ENCODE data around the gene NR2E3.

NR2E3 gene

DNA sequence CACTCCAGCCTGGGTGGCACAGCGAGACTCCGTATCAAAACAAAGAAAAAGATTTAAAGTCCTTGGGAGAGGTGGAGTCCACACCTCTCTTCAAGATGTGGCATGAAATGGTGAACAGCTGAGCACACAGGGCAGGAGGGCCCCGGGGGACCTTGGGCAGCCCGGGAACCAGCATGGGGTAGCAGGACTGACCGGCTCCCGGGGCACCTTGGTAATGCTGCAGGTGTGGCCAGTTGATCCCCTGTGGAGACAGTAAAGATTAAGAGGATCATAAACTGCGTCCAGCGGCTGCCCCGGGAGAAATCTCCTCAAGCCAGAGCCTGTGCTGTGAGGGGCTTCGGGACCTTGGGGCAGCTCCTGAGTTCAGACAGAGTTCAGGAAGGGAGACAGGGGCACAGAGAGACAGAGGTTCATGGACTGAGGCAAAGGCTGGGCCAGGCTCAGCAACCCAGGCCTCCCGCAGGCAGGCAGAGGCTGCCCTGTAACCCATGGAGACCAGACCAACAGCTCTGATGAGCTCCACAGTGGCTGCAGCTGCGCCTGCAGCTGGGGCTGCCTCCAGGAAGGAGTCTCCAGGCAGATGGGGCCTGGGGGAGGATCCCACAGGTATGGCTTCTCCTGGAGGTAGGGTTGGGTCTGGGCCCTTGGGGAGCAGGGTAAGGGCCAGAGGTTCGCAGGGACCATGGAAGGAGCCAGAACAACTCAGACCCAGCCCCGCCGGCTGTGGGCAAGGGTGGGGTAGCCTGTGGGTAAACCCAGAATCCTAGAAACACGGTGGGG is at the start of gene NR2E3:
Gene NR2E3 (plus strand): TSS at position 299 of the 780 bp plus-strand sequence. CDS start 190 bp downstream, at position 489.
- DNase-seq (ENCODE audit: low read depth, low spot score): peak; percentile 58

DNA sequence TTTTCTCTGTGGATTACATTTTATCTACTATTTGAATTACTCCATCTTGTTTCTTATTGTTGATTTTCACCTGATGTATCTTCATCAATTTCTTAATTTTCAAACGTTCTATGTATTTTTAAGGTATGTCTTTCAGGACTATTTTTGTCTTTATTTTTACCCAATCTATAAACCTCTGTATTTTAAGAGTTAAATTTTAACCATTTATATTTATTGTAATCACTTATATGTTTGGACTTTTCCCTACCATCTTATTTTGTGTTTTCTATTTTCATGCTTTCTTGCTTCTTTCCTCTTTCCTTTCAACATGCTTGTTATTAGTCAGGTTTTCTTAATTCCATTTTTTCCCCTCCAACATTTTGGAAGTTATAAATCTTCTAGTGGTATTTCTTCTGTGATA is 49.5 kb upstream of the NR2E3 start:
- no peak for DNase-seq (ENCODE audit: low read depth, low spot score)

DNA sequence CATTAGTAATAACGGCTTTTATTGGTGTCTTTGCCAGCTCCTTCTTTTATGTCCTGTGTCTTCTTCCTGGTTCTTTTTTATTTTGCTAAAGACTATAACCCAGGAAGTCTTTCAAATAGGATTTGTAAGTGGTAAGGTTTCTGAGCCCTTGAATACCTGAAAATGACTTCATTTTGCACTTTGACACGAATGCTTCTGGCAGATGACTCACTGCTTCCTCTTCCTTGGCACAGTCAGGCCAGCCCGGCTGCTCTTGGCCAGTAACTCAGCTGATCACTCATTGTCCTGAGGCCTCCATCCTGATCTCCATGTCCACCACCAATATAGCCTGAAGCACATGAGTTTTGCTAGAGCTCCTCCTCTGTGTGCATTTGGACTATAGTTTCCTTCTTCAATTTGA is 48.7 kb upstream of the NR2E3 start:
- no peak for DNase-seq (ENCODE audit: low read depth, low spot score)

DNA sequence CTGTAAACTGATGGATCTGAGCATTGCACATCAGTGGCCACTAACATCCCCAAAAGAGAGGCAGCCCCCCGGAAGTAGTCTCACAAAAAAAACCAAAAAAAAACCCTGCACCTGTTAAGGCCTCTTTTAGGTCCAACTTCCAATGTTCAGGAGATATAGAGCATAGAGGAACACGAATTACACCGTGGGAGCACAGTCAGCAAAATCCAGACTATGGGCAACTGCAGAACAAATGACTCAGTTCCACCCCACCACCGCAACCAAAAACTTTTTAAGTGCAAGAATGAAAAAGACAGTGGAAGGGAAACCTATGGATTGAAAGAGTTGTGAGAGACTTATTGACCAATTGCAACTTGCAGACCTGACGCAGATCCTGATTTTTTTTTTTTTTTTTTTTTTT is 42.2 kb upstream of the NR2E3 start:
- no peak for DNase-seq (ENCODE audit: low read depth, low spot score)

DNA sequence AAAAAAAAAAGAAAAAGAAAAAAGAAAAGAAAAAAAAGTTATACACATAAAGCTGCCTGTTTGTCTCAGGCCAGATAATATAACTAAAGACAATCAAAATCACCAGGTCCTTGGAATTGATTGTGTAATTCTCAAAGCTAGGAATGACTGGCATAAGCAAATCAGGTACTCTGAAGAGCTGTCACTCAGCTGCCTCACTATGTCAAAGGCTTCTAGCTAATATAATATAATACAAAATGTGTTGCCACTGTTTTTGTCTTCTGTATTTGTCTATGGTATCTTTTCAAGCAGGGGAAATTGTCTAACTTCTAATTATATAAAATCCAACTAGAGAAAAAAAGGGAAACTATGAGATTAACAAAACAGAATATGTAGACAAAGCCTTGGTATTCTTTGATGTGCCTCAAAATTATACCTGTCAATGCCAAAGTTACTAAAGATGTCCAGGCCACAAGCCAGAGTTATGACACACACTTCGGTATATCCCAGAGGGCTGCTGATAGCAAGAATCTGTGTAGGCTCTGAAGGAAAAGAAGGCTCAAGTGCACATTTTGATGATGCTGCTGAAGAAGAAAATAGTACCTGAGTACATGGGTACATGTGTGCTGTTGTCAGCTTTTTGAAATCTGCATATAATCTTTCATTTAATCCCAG is 37.0 kb upstream of the NR2E3 start:
- DNase-seq (ENCODE audit: low read depth, low spot score): no peak

DNA sequence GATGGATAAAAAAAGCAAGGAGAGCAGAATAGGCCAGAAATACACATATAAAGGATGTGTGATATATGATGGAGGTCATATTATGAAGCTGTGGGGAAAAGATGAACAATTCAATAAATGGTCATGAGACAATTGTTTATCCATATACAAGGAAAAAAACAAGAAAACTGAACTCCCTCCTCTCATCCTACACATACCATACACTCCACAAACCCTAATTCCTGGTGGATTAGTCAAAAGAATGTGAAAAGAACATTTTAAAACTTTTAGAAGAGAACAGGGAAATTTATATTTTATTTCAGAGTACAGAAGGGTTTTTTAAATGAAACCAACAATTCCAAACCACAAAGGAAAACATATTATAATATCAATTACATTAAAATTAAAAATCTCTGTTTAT is 34.5 kb upstream of the NR2E3 start:
- no peak for DNase-seq (ENCODE audit: low read depth, low spot score)

DNA sequence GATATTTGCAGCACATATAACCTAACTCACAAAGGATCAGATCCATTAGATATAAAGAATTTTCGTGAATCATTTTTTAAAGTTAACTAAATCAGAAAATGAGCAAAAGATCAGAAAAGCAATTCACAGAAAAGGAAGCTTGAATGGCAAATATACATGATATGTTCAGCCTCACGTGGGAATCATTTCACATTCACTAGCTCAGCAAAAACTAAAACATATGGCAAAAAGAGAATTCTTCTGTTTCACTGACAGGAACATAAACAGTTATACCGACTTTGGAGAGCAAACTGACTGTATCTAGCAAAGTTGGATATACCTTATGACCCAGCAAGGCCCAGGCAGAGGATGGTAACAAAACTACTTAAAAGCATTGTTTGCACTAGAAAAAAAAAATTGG is 34.0 kb upstream of the NR2E3 start:
- no peak for DNase-seq (ENCODE audit: low read depth, low spot score)

DNA sequence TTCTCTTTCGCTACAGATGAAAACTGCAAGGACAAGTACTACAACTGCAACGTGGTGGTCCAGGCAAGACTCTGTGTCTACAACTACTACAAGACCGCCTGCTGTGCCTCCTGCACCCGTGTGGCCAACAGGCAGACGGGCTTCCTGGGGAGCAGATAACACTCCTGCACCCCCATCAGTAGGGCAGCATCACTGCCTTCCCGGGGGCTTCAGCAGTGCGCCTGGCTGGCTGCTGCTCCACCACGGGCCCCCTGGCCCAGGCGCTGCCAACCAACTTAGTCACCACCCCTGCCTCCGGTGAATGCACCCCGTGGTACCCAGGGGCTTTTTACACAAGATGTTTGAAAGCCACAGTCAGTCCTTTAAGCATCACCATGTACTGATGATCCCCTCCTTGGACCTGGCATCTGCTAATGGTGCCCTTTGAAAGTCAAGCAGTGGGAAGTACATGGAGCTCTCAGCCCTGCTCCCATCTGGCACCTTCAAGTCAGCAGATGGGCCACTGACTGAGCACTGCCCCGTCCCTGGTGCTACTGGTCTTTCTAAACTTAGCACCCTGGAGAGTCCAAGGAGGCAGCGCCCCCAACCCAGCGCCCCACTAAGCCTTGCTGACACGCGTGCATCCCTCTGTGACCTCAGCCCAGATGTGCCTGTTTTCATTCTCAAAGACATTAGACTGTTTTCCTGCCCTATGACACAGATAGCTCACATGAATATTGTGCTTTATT is 33.0 kb upstream of the NR2E3 start:
- DNase-seq (ENCODE audit: low read depth, low spot score): no peak

DNA sequence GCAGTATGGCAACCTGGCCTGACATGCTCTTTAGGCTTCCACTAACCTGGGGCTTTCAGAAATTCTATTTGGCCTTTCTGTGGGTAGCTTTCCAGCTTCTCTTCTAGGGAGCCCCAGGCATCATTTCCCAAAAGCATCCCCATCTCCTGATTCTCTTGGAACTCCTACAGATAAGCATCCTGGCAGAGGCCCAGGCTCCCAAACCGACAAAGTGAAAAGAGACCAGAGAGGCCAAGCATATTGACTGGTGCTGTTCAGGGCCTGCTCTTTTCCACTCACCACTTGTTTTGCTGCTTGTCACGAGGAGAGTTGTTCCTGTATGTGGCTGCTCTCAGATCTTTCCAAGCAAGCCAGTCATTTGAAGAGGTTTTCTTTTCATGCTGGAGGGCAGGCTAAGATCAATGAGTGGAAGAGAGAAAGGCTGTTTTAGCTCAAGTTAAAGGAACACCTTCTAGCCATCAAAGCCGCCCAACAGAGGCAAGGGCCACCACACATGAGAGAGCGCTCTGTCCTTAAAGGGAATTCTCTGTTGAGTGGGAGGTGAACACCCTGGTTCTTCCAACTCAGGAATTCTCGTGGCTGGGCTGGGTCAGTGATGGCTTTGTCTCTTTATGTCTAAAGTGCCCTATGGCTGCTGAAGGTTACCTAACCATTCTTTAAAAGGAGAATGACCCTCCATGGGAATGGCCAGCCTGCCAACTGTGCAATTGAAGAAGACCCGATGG is 31.1 kb upstream of the NR2E3 start:
- peak; percentile 68 for DNase-seq (ENCODE audit: low read depth, low spot score)

DNA sequence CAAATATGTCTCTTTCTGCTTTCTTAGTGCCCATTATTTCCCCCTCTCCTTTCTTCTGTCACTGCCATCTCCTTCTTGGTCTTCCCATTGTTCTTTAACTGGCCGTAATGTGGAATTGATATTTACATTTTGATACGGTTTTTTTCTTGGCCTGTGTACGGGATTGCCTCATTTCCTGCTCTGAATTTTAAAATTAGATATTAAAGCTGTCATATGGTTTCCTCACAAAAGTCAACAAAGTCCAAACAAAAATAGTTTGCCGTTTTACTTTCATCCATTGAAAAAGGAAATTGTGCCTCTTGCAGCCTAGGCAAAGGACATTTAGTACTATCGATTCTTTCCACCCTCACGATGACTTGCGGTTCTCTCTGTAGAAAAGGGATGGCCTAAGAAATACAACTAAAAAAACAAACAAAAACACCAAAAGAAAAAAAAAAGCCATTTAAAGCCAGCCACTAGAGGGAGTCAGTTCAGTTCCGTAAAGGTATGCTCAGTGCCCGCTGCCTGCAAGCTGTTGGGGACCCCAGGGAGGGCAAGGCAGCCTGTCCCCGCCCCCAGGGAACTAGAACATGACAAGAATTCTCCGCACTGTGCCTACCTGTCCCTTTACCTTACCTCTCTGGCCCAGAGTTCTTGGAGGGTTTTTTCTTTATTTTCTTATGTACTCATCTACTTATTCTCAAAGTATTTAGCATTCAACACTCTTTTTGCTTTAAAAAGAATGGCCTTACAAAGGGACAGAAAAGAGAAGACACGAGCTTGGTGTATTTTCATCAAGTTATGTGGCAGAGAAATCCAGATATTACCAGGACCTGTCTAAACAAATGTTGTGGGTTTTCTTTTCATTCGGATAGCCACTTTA is 30.0 kb upstream of the NR2E3 start:
- peak; percentile 80 for DNase-seq (ENCODE audit: low read depth, low spot score)

DNA sequence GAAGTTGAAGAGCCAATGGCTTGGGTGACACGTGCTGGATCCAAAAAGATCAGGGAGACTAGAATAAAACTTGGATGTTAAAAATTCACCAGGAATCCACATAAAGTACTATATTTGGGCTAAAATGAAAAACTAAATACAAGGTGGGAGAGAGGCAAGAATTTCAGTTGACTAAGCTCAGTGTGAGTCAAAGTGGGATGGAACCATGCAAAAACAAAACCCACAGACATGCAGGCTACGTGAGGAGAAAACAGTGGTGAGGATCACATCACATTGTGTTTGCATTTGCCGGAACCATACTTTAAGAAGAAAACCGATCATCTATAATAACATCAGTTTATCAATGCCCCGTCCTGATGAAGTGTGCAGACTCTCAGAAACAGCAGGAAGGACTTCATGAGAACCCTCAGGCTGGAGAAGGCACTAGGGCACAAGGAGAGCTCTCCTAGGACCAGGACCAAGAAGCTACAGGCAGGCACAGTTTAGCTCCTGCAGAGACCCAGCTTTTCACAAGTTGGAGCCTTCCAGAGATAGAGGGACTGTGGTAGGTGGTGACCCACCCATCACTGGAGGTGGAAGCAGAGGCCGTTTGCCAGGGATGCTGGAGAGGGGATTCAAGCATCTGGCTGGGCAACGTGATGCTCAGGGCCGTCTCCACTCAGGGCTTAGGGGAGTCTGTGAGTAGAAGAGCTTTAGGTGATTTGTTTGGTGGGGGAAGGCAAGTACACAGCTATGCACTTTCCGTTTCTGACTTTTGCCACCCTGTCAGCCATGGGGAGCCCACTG is 29.0 kb upstream of the NR2E3 start:
- DNase-seq (ENCODE audit: low read depth, low spot score): no peak

DNA sequence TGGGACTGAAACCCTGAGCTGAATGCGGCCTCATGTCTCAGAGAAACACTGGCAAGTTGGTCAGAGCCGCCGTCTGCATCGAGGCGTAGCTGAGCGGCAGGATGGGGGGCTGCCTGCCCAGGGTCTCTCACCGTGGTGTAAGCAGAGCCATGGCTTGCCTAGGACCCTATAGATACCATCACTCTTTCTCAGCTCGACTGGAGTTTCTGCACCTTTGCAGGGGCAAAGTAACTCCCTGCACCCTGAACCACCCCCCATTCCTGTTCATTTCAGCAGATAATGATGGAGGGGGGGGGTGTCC is 28.4 kb upstream of the NR2E3 start:
- no peak for DNase-seq (ENCODE audit: low read depth, low spot score)

DNA sequence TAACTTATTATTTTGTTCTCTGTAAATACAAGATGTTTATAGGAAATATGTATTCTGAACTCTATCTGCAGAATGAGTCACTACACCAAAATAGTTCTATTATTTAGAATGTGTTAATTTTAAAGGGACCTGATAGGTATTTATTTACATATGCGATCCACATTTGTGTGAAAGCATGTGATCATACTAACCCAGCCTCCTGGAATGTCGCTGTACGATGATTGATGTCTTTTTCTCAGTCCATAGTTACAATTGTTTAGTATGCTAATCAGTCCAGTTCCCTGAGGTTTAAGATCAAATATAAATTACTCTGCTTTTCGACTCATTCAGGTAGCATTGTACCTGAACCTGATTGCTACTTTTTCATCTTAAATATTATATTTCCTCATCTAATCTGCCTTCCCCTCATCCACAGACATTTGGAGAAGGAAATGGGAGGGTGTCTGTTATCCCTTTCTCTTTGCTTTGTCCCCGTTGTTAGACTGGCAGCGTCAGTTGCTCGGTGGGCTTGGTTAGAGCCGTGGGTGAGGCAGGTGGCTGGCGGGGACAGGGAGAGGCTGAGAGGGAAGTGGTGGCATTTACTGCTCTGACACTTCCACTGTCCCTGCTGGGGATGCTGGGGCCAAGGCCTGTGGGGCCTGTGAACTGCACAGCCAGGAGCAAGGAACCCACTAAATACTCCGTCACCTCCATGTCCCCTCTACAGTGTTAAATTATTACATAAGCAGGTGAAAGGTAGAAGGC is 27.8 kb upstream of the NR2E3 start:
- DNase-seq (ENCODE audit: low read depth, low spot score): no peak

DNA sequence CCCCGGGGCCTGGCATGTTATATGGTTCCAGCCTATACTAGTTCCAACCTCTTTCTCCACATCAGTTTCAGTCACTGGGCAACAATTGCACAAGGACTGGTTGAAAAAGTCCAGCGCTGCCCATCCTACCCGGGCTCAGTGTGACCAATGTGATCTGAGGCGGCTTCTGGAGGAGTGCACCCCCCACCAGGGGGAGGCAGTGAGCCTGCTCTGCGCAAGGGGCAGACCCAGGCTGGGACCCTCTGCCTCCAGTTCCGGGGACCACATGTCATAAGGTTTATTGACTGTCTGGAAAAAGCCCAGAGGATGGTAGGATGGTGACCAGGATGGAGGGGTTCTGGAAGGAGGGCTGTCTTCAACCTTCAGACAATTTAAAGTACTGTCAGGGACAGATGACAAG is 25.6 kb upstream of the NR2E3 start:
- DNase-seq (ENCODE audit: low read depth, low spot score): no peak

DNA sequence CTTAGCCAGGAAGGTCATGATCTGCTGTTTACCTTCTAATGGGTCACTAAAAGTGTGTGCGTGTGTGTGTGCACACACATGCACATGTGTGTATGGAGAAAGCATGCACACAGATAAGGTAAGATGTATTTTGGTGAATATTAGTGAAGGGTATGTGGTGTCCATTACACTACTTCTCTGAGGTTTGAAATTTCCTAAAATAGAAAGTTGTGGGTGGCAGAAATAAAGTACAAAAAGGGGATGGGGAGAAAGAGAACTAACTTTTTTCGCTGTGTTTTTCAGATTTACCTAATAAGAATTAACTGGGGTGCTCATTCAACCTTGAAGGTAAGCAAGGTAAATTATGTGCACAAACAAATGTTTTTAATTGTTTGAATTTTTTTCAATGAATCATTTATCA is 24.4 kb upstream of the NR2E3 start:
- no peak for DNase-seq (ENCODE audit: low read depth, low spot score)

DNA sequence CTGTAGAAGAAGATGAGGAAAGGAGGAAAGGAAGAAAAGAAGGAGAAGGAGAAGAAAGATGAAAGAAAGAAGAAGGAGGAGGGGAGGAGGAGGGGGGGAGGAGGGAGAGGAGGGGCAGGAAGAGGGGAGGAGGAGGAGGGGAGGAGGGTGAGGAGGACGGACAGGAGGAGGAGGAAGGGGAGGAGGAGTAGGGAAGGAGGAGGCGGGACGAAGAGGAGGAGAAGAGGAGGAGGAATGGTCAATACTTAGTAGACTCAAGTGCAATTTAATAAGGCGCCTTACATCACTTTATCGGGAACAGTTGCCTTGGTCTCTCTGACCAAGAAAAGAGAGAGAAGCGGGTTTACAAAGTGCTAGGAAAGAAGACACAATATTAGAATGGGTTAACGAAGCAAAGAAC is 23.7 kb upstream of the NR2E3 start:
- DNase-seq (ENCODE audit: low read depth, low spot score): no peak

DNA sequence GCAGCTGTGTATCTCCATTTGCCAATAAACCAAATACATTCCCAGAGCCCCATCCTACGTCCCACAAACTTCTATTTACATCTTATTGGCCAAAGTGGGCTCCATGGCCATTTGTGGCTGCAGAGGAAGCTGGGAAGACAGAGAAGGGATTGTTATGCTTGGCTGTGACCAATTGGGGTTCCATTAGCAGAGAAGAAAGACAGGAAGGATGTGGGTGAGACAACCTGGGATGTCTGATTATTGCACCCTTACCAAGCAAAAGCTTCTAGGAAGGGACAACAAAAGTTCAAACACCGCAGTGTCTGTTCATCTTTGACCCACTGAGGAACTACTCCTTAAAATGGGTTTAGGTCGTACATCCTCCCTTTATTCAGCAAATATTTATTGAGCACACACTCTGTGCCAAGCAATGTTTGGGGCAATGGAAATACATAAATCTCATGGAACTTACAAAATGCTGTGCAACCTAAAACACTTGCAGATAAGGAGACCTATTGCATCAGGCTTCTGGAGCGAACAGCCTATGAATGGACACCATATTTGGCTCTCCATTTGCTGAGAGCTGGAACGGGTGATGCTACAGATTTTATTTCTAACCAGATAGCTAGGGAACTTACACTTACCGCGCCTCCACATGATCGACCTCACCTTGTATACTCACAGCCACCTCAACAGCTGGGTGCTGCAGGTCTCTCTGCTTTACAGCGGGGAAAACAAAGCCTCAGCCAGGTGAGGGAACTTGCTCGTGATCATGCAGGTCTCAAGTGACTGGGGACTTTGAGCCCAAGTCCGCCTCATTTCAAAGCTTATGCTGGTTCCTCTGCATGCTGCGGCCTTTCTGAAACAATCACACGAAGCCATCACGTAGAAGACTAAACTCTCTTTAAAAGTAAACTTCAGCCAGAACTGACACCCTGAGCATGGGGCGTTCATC is 21.4 kb upstream of the NR2E3 start:
- DNase-seq (ENCODE audit: low read depth, low spot score): no peak

DNA sequence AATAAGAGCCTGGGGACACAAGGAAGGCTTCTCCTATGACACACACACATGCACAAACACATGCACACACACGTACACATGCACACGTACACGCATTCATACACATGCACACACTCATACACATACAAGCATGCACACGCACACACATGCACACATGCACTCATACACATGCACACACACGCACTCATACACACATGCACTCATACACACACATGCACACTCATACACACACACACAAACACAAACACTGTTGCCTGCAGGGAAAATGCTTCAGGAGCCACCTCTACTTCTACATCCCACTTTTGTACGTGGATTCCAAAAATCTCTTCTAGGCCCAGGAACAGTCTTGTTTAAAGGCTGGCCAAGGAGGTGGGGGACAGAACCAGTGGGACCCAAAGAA is 20.7 kb upstream of the NR2E3 start:
- DNase-seq (ENCODE audit: low read depth, low spot score): no peak

DNA sequence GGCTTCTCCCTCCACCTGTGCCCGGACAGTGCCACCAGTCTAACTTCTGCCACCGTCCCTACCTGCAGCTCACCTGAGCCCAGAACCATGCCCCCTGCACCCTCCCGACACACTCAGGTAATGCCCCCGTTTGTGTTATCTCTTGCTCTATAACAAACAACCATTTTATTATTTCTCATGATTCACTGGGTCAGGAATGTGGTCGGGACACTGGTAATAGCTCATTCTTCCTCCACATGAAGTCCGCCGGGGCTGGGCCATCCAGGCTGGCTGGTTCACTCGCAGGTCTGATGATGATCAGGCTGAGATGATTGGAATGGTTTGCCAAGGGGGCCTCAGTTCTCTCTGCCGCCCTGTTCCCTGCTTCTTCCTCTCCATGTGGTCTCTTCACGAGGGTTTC is 20.3 kb upstream of the NR2E3 start:
- DNase-seq (ENCODE audit: low read depth, low spot score): no peak
